HG03442 (cell line): ENCODE measurements around the gene ABTB1.
"Not testable (repeated sequence)": the region's sequence is repeated elsewhere in the genome, so short reads cannot be mapped to it uniquely, and the experiment has no call there.

Experiments used
- ATAC-seq: cut with Tn5 transposase; IDR thresholded peaks from one replicate; pipeline ENCODE4 v1.9.1; 2021; ENCODE audit warnings: mild to moderate bottlenecking, moderate library complexity; ENCODE audit not compliant: unreplicated experiment

ABTB1 gene

DNA sequence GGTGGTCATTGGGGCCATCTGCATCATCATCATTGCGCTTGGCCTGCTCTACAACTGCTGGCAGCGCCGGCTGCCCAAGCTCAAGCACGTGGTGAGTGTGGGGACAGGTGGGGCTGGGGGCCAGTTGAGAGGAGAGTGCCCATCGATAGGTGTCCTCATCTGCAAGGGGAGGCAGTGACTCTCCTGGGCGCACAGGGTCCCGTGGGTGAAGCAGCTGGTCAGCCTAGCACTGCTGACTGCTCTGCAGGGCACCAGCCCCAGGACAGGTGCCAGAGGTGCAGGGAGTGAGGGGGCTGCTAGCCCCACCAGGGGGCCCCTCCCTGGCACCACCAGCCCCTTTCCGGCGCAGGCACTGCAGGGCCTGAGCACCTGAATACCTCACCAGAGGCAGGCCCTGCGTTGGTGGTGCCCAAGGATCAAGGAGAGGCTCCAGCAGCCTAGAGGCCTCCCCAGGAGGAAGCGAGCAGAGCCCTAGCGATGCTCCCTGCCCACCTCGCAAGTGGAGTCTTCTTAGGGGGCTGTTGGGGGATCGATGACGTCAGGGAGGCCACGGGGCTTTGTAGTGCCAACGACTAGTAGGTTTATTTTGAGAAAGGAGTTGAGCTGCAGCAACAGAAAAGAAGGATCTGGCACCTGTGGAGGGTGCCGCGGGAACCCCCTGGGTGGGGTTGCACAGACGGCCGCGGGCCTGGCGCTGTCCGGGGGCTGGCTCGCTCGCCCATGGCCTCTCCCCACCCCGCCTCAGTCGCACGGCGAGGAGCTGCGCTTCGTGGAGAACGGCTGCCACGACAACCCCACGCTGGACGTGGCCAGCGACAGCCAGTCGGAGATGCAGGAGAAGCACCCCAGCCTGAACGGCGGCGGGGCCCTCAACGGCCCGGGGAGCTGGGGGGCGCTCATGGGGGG is 976 bp upstream of the ABTB1 start:
- ATAC-seq: peak; percentile 14

- peak; percentile 30 for ATAC-seq
Observed at GRCh38 chr3:127673191-127674100, 694 bp downstream of the ABTB1 start.

GRCh38 chr3:127674101-127674721 is 1.5 kb downstream of the ABTB1 start:
- no peak for ATAC-seq

DNA sequence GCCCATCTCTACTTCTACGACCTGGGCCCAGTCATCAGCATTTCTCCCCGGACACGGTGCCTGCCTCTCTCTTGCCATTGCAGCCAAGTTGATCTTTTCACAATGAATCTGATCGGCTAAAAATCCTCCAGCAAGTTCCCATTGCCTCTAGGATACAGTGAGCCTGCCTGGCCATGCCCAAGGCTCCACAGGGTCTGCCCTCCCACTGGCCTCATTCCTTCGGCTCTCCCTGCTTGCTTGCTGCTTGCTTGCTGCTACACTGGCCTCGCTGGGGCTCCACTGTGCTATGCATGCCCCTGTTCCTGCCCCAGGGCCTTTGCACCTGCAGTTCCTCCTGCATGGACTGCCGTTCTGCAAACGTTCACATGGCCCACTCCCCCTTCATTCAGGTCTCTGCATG is 2.0 kb downstream of the ABTB1 start:
- ATAC-seq: no peak

GRCh38 chr3:127675651-127676391 is 3.1 kb downstream of the ABTB1 start:
- ATAC-seq: no peak

DNA sequence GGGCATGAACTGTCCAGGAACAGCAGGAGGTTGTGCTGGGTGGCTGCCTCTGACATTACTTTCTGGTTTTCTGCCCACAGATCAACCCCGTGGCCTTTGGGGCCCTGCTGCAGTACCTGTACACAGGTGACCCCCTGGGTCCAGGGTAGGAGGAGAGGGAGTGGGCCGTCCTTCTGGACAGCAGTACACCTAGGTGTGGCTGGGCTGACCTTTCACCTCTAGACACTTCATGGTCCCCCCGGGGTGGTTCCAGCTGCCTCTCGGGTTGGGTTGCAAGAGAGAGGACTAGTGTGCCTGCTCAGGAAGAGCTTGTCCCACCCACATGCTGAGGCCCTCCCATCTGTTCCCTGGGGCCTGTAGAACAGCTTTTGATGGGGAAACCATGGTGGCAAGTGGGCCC is 3.7 kb downstream of the ABTB1 start:
- no peak for ATAC-seq

DNA sequence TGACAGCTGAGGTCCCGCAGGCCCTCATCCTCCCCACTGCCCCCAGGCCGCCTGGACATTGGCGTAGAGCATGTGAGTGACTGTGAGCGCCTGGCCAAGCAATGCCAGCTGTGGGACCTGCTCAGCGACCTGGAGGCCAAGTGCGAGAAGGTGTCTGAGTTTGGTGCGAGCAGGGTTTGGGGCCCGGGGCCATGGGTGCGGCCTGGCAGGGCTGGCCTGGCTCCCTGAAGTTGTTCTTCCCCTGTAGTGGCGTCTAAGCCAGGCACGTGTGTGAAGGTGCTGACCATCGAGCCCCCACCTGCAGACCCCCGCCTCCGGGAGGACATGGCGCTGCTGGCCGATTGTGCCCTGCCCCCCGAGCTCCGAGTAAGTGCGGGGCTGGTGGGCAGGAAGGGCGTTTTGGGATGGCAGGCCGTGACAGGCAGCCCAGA is 4.2 kb downstream of the ABTB1 start:
- ATAC-seq: no peak

- no peak for ATAC-seq
Observed at GRCh38 chr3:127677541-127678314, 5.0 kb downstream of the ABTB1 start.

GRCh38 chr3:127678315-127678599 is 5.5 kb downstream of the ABTB1 start:
- ATAC-seq: no peak

DNA sequence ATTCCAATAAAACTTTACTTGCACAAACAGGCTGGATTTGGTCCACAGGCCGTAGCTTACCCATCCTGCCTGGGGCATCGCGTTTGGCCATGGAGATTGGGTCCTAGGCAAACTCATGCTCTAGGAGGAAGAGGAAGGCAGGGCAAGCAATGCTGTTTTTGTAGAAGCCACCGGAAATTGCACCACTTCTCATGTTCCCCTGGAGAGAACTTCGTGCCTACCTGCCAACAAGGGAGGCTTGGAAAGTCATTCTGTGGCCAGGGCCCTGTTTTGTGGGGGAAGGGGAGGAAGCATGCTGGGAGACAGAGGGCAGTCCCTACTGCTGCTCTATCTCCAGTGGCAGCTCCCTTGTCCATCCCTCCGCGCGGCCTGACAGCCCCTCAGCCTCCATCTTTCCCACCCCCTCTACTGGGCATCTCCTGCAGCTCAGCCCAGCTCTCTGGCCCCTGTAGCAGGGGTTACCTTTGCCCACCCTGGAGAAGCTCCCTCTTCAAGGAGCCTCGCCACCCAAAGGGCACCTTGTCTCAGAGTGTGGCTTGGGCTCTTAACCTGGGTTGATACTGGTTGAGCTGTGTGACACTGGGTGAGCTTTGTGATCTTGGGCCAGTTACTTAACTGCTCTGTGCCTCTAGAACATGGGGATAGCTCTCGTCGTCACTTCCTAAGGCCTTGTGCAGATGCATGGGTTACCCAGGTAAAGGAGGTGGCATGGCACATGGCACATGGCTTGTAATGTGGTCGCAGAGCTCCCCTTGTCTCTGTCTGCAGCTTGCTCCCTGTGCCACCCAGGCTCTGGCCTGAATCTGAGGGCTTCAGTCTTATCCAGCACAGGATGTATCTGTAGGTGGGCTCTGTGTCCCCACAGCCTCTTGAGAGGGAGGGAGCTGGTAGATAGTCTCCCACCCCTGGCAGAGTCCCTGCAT is 6.1 kb downstream of the ABTB1 start:
- no peak for ATAC-seq

GRCh38 chr3:127679534-127680145 is 6.9 kb downstream of the ABTB1 start:
- ATAC-seq: no peak

DNA sequence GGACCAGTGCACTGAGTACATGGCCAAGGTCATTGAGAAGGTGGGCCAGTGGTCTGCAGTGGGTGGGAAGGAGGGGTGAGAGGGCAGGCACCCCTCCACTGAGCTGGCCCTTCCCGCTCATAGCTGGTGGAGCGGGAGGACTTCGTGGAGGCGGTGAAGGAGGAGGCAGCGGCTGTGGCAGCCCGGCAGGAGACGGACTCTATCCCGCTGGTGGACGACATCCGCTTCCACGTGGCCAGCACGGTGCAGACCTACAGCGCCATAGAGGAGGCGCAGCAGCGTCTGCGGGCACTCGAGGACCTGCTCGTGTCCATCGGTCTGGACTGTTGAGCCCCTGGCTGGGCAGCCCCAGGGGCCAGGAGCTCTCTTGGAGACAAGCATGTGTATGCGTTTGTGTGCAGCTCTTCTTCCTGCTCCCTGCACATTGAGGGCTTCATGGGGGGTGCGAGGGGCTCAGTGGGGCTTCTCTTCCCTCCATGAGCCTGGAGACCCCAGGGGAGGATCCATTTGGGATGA is 7.5 kb downstream of the ABTB1 start:
- no peak for ATAC-seq

GRCh38 chr3:127680798-127681221 is 8.1 kb downstream of the ABTB1 start:
- ATAC-seq: no peak

DNA sequence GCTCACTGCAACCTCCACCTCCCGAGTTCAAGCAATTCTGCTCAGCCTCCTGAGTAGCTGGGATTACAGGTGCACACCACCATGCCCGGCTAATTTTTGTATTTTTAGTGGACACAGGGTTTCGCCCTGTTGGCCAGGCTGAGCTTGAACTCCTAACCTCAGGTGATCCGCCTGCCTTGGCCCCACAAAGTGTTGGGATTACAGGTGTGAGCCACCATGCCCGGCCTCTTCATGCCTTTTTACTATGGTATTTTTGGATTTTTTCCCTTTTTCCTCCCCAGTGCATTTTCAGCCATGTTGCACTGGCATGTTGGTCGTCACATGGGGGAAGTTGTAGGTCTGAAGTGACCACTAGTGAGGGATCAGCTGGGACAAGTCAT is 9.4 kb downstream of the ABTB1 start:
- not testable (repeated sequence) for ATAC-seq

DNA sequence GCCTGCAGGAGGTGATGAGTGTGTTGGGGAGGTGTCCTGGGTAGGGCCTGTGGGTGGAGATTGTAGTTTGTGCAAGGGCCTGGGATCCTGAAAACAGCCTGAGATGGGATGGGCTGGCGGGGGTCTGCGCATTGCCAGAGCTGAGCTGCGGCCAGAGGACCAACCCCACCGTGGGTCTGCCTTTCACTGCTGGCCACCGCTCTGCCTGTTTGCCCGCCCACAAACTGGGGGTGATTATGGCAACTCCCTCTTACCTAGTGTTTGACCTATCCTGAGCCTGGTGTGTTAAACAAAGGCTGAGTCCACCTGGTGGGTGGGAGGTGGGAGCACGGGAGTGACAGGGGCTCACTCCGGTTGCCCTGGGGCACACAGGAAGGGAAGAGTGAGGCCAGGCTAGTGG is 9.8 kb downstream of the ABTB1 start:
- ATAC-seq: no peak

DNA sequence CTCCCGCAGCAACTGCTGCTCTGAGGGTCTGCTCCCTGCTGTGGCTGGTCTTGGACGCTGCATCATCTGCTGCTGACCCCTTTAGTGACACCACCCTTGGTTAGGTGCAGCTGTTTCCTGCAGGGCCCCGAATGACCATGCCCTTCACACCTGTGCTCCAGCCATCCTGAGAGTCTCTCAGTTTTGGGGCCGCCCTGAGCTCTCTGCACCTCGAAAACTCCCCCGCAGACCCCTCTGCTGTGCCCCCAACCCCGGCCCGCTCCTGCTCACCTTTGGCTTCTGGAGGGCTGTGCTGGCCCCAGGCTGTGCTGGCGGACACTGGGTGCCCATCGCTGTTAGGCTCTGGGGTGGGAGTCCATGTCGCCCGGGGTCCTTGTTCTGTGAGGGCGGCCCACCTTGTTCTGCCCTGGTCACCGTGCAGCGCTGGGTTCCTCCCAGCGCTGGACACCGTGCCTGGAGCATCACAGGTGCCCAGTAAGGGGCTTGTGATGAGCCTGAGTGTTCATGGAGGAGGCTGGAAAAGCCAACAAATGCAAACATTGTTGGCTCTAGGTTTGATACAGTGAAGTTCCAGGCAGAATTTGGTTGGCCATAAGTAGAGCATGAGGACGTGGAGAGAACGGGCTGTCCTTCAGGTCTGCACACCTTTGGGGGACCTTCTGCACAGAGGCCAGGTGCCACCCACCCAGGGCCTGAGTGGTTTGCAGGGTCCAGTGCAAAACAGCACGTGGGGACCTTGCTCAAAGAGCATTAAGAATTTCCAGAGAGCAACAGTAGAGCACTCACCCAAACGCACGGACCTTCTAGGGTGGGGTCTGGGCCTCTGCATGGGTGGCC is 12.3 kb downstream of the ABTB1 start:
- no peak for ATAC-seq

- ATAC-seq: no peak
Observed at GRCh38 chr3:127685708-127686511, 13.2 kb downstream of the ABTB1 start.
